ENCODE data around the gene KLK4.

DNA sequence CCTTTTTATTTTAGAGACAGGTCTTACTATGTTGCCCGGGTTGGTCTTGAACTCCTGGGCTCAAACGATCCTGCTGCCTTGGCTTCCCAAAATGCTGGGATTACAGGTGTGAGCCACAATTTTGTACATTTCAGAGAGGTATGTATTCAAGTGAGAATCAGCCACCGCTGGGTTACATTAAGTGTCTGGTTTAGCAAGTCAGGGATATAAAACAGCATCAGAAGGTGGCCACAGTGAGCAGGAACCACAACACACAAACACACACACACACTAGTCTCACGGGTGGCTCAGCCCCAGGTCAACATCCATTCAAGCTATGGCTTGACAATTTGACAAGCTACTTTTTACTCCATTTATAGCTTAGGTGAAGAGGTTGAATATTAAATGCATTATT, 21.5 kb upstream of the KLK4 start:
- TF ChIP-seq TEAD4 (CRISPR knock-in tag; IDR thresholded peaks at IDR 0.05) (no peak), CREB1 (CRISPR knock-in tag; IDR thresholded peaks at IDR 0.05) (no peak), ESRRA (CRISPR knock-in tag; IDR thresholded peaks at IDR 0.05; ENCODE audit: borderline replicate concordance) (no peak), JUN (CRISPR knock-in tag; IDR thresholded peaks at IDR 0.05) (no peak), TP53 (CRISPR knock-in tag; IDR thresholded peaks at IDR 0.05) (no peak)
- TF ChIP-seq, protein P1, sequence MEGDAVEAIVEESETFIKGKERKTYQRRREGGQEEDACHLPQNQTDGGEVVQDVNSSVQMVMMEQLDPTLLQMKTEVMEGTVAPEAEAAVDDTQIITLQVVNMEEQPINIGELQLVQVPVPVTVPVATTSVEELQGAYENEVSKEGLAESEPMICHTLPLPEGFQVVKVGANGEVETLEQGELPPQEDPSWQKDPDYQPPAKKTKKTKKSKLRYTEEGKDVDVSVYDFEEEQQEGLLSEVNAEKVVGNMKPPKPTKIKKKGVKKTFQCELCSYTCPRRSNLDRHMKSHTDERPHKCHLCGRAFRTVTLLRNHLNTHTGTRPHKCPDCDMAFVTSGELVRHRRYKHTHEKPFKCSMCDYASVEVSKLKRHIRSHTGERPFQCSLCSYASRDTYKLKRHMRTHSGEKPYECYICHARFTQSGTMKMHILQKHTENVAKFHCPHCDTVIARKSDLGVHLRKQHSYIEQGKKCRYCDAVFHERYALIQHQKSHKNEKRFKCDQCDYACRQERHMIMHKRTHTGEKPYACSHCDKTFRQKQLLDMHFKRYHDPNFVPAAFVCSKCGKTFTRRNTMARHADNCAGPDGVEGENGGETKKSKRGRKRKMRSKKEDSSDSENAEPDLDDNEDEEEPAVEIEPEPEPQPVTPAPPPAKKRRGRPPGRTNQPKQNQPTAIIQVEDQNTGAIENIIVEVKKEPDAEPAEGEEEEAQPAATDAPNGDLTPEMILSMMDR (IDR thresholded peaks at IDR 0.05) = no peak
- TF ChIP-seq, protein P2, sequence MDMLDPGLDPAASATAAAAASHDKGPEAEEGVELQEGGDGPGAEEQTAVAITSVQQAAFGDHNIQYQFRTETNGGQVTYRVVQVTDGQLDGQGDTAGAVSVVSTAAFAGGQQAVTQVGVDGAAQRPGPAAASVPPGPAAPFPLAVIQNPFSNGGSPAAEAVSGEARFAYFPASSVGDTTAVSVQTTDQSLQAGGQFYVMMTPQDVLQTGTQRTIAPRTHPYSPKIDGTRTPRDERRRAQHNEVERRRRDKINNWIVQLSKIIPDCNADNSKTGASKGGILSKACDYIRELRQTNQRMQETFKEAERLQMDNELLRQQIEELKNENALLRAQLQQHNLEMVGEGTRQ (CRISPR knock-in tag; IDR thresholded peaks at IDR 0.05) = no peak
- TF ChIP-seq, protein P3, sequence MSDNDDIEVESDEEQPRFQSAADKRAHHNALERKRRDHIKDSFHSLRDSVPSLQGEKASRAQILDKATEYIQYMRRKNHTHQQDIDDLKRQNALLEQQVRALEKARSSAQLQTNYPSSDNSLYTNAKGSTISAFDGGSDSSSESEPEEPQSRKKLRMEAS (CRISPR knock-in tag; IDR thresholded peaks at IDR 0.05) = no peak
- TF ChIP-seq, protein P4, sequence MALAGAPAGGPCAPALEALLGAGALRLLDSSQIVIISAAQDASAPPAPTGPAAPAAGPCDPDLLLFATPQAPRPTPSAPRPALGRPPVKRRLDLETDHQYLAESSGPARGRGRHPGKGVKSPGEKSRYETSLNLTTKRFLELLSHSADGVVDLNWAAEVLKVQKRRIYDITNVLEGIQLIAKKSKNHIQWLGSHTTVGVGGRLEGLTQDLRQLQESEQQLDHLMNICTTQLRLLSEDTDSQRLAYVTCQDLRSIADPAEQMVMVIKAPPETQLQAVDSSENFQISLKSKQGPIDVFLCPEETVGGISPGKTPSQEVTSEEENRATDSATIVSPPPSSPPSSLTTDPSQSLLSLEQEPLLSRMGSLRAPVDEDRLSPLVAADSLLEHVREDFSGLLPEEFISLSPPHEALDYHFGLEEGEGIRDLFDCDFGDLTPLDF (CRISPR knock-in tag; IDR thresholded peaks at IDR 0.05) = no peak
- TF ChIP-seq, protein P5, sequence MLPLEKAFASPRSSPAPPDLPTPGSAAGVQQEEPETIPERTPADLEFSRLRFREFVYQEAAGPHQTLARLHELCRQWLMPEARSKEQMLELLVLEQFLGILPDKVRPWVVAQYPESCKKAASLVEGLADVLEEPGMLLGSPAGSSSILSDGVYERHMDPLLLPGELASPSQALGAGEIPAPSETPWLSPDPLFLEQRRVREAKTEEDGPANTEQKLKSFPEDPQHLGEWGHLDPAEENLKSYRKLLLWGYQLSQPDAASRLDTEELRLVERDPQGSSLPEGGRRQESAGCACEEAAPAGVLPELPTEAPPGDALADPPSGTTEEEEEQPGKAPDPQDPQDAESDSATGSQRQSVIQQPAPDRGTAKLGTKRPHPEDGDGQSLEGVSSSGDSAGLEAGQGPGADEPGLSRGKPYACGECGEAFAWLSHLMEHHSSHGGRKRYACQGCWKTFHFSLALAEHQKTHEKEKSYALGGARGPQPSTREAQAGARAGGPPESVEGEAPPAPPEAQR (CRISPR knock-in tag; IDR thresholded peaks at IDR 0.05) = no peak
- TF ChIP-seq, protein P6, sequence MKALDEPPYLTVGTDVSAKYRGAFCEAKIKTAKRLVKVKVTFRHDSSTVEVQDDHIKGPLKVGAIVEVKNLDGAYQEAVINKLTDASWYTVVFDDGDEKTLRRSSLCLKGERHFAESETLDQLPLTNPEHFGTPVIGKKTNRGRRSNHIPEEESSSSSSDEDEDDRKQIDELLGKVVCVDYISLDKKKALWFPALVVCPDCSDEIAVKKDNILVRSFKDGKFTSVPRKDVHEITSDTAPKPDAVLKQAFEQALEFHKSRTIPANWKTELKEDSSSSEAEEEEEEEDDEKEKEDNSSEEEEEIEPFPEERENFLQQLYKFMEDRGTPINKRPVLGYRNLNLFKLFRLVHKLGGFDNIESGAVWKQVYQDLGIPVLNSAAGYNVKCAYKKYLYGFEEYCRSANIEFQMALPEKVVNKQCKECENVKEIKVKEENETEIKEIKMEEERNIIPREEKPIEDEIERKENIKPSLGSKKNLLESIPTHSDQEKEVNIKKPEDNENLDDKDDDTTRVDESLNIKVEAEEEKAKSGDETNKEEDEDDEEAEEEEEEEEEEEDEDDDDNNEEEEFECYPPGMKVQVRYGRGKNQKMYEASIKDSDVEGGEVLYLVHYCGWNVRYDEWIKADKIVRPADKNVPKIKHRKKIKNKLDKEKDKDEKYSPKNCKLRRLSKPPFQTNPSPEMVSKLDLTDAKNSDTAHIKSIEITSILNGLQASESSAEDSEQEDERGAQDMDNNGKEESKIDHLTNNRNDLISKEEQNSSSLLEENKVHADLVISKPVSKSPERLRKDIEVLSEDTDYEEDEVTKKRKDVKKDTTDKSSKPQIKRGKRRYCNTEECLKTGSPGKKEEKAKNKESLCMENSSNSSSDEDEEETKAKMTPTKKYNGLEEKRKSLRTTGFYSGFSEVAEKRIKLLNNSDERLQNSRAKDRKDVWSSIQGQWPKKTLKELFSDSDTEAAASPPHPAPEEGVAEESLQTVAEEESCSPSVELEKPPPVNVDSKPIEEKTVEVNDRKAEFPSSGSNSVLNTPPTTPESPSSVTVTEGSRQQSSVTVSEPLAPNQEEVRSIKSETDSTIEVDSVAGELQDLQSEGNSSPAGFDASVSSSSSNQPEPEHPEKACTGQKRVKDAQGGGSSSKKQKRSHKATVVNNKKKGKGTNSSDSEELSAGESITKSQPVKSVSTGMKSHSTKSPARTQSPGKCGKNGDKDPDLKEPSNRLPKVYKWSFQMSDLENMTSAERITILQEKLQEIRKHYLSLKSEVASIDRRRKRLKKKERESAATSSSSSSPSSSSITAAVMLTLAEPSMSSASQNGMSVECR (CRISPR knock-in tag; IDR thresholded peaks at IDR 0.05; ENCODE audit: borderline replicate concordance) = no peak

All from WTC11 (cell line).